Caco-2 (cell line): ENCODE data around the gene LRRC8C. TPM values are rescaled to one million over a fixed set of nuclear protein-coding genes. Genes with fewer than 3 reads are reported as not detected.

ENCODE experiments used
- BruUV-seq: library from RNA; stranded (reverse); fragments of 400-500 nt; replicated peaks from 2 replicates; lab custom pipeline; 2021; lab: Mats Ljungman, UMichigan
- CTCF ChIA-PET: fragments of 300-600 bp; sonication (Branson Sonifier 250); formaldehyde crosslinking; loops from one replicate; lab custom pipeline; 2022; ENCODE audit warnings: antibody characterized with exemption; lab: Charles Lee
- POLR2A ChIA-PET: fragments of 300-600 bp; sonication (Branson Sonifier 250); formaldehyde crosslinking; loops from one replicate; lab custom pipeline; 2022; ENCODE audit warnings: antibody characterized with exemption; lab: Charles Lee
- DNase-seq, 2 experiments: peaks; one replicate each; pipeline versions ENCODE4 v3.0.0 to v3.0.0-alpha.2; 2020 to 2022
- H3K27me3 ChIP-seq: replicated peaks from 2 replicates; pipeline ENCODE4 v1.6.0; 2011; ENCODE audit warnings: low read length; ENCODE audit not compliant: control insufficient read depth, insufficient read depth
- H3K36me3 ChIP-seq: 2 replicates; pipeline ENCODE4 v1.5.1; 2011; ENCODE audit warnings: low read length; ENCODE audit not compliant: control insufficient read depth, insufficient read depth
- H3K4me1 ChIP-seq: fragments of 250-450 bp; sonication (Bioruptor Pico); 2 replicates; pipeline ENCODE4 v1.5.1; 2020; ENCODE audit warnings: mild to moderate bottlenecking
- H3K4me3 ChIP-seq: 2 replicates; pipeline ENCODE4 v1.5.1; 2011; ENCODE audit warnings: low read depth, mild to moderate bottlenecking, control low read depth, low read length
- H3K9me3 ChIP-seq: fragments of 250-450 bp; sonication (Bioruptor Pico); 2 replicates; pipeline ENCODE4 v1.5.1; 2020; ENCODE audit warnings: mild to moderate bottlenecking, moderate library complexity
- H3K27ac Mint-ChIP-seq: one replicate; pipeline ENCODE4 v1.8.0; 2022; ENCODE audit warnings: mixed read lengths; ENCODE audit not compliant: unreplicated experiment
- H3K27me3 Mint-ChIP-seq: one replicate; pipeline ENCODE4 v1.8.0; 2022; ENCODE audit warnings: mixed read lengths; ENCODE audit not compliant: insufficient read depth, unreplicated experiment
- H3K36me3 Mint-ChIP-seq: one replicate; pipeline ENCODE4 v1.8.0; 2022; ENCODE audit warnings: mild to moderate bottlenecking, mixed read lengths; ENCODE audit not compliant: insufficient read depth, unreplicated experiment
- H3K4me1 Mint-ChIP-seq: one replicate; pipeline ENCODE4 v1.8.0; 2022; ENCODE audit warnings: low read depth, mixed read lengths; ENCODE audit not compliant: unreplicated experiment
- H3K4me3 Mint-ChIP-seq: one replicate; pipeline ENCODE4 v1.8.0; 2022; ENCODE audit warnings: mild to moderate bottlenecking, moderate library complexity, mixed read lengths; ENCODE audit not compliant: unreplicated experiment
- H3K9me3 Mint-ChIP-seq: one replicate; pipeline ENCODE4 v1.8.0; 2022; ENCODE audit warnings: mixed read lengths; ENCODE audit not compliant: unreplicated experiment
- CTCF ChIP-seq, 2 experiments: fragments of 200-600 bp in 1 of 2; IDR thresholded peaks; 1 replicate in 1 of 2; 2 replicates in 1 of 2; pipeline versions ENCODE4 v1.5.1 to v1.8.0; 2011 to 2022; ENCODE audit warnings: antibody characterized with exemption in 1 of 2, control low read depth in 1 of 2, inconsistent platforms in 1 of 2, low read depth in 1 of 2, low read length in 1 of 2, mild to moderate bottlenecking in 1 of 2, moderate library complexity in 1 of 2; ENCODE audit not compliant: insufficient read depth in 1 of 2, severe bottlenecking in 1 of 2, unreplicated experiment in 1 of 2
- intact Hi-C: fragments of 100-400 bp; cut with micrococcal nuclease; formaldehyde crosslinking; loops from one replicate; pipeline ENCODE4 v1.10.0; 2022; ENCODE audit not compliant: unreplicated experiment
- total RNA-seq: library from RNA; stranded (reverse); gene quantifications from 2 replicates; pipeline ENCODE4 v1.2.3, GENCODE V29; 2022

Gene LRRC8C
- total RNA-seq, 1 experiment from 2014 or later = 0.11 TPM

GRCh38 chr1:89761901-89762300, 129.0 kb downstream of the LRRC8C start:
- H3K36me3 ChIP-seq = no peaks in the 10 kb centered on the region
- TF ChIP-seq CTCF (IDR thresholded peaks at IDR 0.05; ENCODE audit: insufficient read depth in 1 of 2, low read depth in 1 of 2, low read length in 1 of 2, severe bottlenecking in 1 of 2, unreplicated experiment in 1 of 2) = no peak
- intact Hi-C loops = loop anchor here (1.0 to 10.0 kb wide), 2 partner anchors 133 to 247 kb away; no protein-coding TSS in a partner anchor
- BruUV-seq = no TSS peak
- H3K27me3 Mint-ChIP-seq = peaks cover 6% of the 10 kb centered on the region
- no peaks in the 10 kb centered on the region for H3K4me1 Mint-ChIP-seq
- H3K4me3 ChIP-seq = no peak overlapping the region
- CTCF ChIA-PET = interaction anchor here (1.5 kb wide), 1 partner anchor 279 kb away, joined by 4 read pairs; no protein-coding TSS in a partner anchor
- DNase-seq = no peak
- H3K27ac Mint-ChIP-seq = no peak overlapping the region
- no peaks in the 10 kb centered on the region for H3K4me1 ChIP-seq
- no peaks in the 10 kb centered on the region for H3K9me3 ChIP-seq
- POLR2A ChIA-PET = no interaction called here
- H3K27me3 ChIP-seq = no peaks in the 10 kb centered on the region
- no peak overlapping the region for H3K4me3 Mint-ChIP-seq
- no peaks in the 10 kb centered on the region for H3K9me3 Mint-ChIP-seq
- no peaks in the 10 kb centered on the region for H3K36me3 Mint-ChIP-seq

- H3K27me3 Mint-ChIP-seq = peaks cover 4% of the 10 kb centered on the region
- no peak overlapping the region; the same call in 1 of the 2 replicates for H3K4me3 ChIP-seq
- no peaks in the 10 kb centered on the region for H3K9me3 ChIP-seq
- peak overlapping the region; percentile 75 for H3K4me3 Mint-ChIP-seq
- H3K9me3 Mint-ChIP-seq = no peaks in the 10 kb centered on the region
- H3K36me3 ChIP-seq = no peaks in the 10 kb centered on the region
- no peaks in the 10 kb centered on the region for H3K4me1 Mint-ChIP-seq
- no peak for DNase-seq
- no peaks in the 10 kb centered on the region for H3K27me3 ChIP-seq
- no peak for TF ChIP-seq CTCF (IDR thresholded peaks at IDR 0.05; ENCODE audit: insufficient read depth in 1 of 2, low read depth in 1 of 2, low read length in 1 of 2, severe bottlenecking in 1 of 2, unreplicated experiment in 1 of 2)
- H3K36me3 Mint-ChIP-seq = no peaks in the 10 kb centered on the region
- ChIA-PET POLR2A (no interaction called here), CTCF (interaction anchor here (0.5 to 1.5 kb wide), 2 partner anchors 279 to 310 kb away, joined by 3 to 4 read pairs; no protein-coding TSS in a partner anchor)
- intact Hi-C loops = loop anchor here (1.0 to 10.0 kb wide), 2 partner anchors 133 to 248 kb away; no protein-coding TSS in a partner anchor
- H3K27ac Mint-ChIP-seq = no peak overlapping the region
- no peaks in the 10 kb centered on the region for H3K4me1 ChIP-seq
- no TSS peak for BruUV-seq
These were observed 129.5 kb downstream of the LRRC8C start for GRCh38 chr1:89762386-89762778.

- peak overlapping the region; percentile 75 for H3K4me3 Mint-ChIP-seq
- peaks cover 3% of the 10 kb centered on the region for H3K27me3 Mint-ChIP-seq
- POLR2A ChIA-PET = no interaction called here
- no peaks in the 10 kb centered on the region for H3K9me3 ChIP-seq
- H3K4me1 Mint-ChIP-seq = no peaks in the 10 kb centered on the region
- DNase-seq = peak; percentile 70 to 77
- H3K4me1 ChIP-seq = no peaks in the 10 kb centered on the region
- peak overlapping the region; percentile 30 for H3K4me3 ChIP-seq
- peak; percentile 78 to 84 for TF ChIP-seq CTCF (IDR thresholded peaks at IDR 0.05; ENCODE audit: insufficient read depth in 1 of 2, low read depth in 1 of 2, low read length in 1 of 2, severe bottlenecking in 1 of 2, unreplicated experiment in 1 of 2)
- intact Hi-C loops = loop anchor here (1.0 to 10.0 kb wide), 3 partner anchors 134 to 280 kb away; no protein-coding TSS in a partner anchor
- no peaks in the 10 kb centered on the region for H3K9me3 Mint-ChIP-seq
- no TSS peak for BruUV-seq
- CTCF ChIA-PET = interaction anchor here (0.5 to 1.5 kb wide), 2 partner anchors 280 to 310 kb away, joined by 3 to 4 read pairs; no protein-coding TSS in a partner anchor
- H3K36me3 ChIP-seq = no peaks in the 10 kb centered on the region
- no peaks in the 10 kb centered on the region for H3K27me3 ChIP-seq
- no peak overlapping the region for H3K27ac Mint-ChIP-seq
- no peaks in the 10 kb centered on the region for H3K36me3 Mint-ChIP-seq
These were observed 130.1 kb downstream of the LRRC8C start for GRCh38 chr1:89762779-89763648.
